Activated naive CD8-positive, alpha-beta T cell treated with anti-CD3 and anti-CD28 coated beads, Interleukin-2, amount 50 U/mL, for 24 hours (primary cell): ENCODE data around the gene RORB.
"Not testable (repeated sequence)": the region's sequence is repeated elsewhere in the genome, so short reads cannot be mapped to it uniquely, and the experiment has no call there.

ENCODE experiments used
- ATAC-seq: fragments of 150-1000 bp; cut with Tn5 transposase; one replicate; pipeline ENCODE4 v1.10.0; 2021
- DNase-seq: peaks from one replicate; pipeline ENCODE4 v3.0.0; 2021
- H3K27ac Mint-ChIP-seq: one replicate; pipeline ENCODE4 v1.8.0; 2021; ENCODE audit warnings: mild to moderate bottlenecking, mixed read lengths
- H3K27me3 Mint-ChIP-seq: one replicate; pipeline ENCODE4 v1.8.0; 2021; ENCODE audit warnings: mixed read lengths
- H3K36me3 Mint-ChIP-seq: one replicate; pipeline ENCODE4 v1.8.0; 2021; ENCODE audit warnings: low read depth, mixed read lengths
- H3K4me1 Mint-ChIP-seq: one replicate; pipeline ENCODE4 v1.8.0; 2021; ENCODE audit warnings: mixed read lengths
- H3K4me3 Mint-ChIP-seq: one replicate; pipeline ENCODE4 v1.8.0; 2021; ENCODE audit warnings: mild to moderate bottlenecking, moderate library complexity, mixed read lengths
- H3K9me3 Mint-ChIP-seq: one replicate; pipeline ENCODE4 v1.8.0; 2021; ENCODE audit warnings: mixed read lengths

The RORB gene

DNA sequence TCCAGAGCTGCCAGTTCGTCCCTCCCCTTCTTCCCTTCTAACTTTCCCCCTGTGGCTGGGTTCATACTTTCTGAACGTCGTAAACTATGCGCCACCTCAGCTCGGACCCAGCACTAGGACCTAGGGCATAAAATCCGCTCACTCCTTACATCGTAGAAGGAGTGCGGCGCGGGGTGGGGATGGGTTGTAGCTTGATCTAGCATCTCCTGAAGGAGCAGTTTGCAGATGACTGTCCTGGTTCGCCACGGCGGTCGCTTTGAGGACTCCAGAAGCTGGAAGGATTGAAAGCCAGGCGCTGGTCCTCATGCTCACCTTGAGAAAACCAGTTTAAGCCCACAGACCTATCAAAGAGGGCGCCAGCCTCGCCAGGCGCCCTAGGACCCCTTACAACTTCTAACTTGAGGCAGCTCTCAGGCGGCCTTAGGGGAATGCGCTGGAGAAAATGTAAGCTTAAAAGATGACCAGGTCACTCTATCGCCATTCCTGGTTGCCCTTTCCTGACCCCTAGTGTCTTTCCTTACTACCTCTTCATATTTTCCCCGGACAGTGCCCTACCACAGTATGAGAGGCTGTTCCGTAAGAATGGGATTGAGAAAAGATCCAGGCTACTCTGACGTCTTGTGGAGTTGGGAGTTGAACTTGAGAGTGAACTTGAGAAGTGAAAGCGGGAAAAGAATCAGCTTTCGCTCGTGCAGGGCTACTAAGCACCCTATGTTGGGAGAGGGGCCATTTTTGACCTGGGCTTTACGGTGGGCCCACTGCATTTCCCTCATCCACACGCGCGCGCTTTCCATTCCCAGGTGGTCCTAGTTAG is 2.8 kb downstream of the RORB start:
- H3K4me3 Mint-ChIP-seq = no peak overlapping the region
- peaks cover 27% of the 10 kb centered on the region for H3K4me1 Mint-ChIP-seq
- H3K27ac Mint-ChIP-seq = no peak overlapping the region
- DNase-seq = no peak
- peaks cover 49% of the 10 kb centered on the region for H3K27me3 Mint-ChIP-seq
- no peak for ATAC-seq
- H3K9me3 Mint-ChIP-seq = no peaks in the 10 kb centered on the region
- H3K36me3 Mint-ChIP-seq = no peaks in the 10 kb centered on the region

DNA sequence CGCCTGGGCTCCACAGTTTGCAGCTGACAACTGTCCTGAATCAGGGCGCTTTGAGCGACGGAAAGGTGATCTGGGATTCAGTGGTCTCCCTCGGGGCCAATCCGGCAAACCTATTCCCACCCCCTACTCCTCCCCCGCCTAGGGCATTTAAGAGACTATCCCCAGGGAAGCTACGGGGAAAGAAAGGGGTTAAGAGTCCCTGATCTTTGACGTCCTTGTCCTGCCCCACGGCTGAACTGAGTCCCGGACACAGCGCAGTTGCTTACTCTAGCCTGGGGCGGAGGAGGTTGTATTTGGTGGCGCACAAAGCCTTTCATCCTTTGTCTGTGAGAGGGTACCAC is 3.4 kb downstream of the RORB start:
- Mint-ChIP-seq H3K4me1 (peaks cover 27% of the 10 kb centered on the region), H3K27ac (no peak overlapping the region), H3K27me3 (peaks cover 49% of the 10 kb centered on the region), H3K9me3 (no peaks in the 10 kb centered on the region), H3K4me3 (no peak overlapping the region), H3K36me3 (no peaks in the 10 kb centered on the region)
- no peak for ATAC-seq
- DNase-seq = no peak

GRCh38 chr9:74501570-74501969 is 4.4 kb downstream of the RORB start:
- ATAC-seq = no peak
- Mint-ChIP-seq H3K4me1 (peaks cover 27% of the 10 kb centered on the region), H3K9me3 (no peaks in the 10 kb centered on the region), H3K4me3 (no peak overlapping the region), H3K36me3 (no peaks in the 10 kb centered on the region), H3K27me3 (peaks cover 44% of the 10 kb centered on the region), H3K27ac (no peak overlapping the region)
- DNase-seq = no peak

DNA sequence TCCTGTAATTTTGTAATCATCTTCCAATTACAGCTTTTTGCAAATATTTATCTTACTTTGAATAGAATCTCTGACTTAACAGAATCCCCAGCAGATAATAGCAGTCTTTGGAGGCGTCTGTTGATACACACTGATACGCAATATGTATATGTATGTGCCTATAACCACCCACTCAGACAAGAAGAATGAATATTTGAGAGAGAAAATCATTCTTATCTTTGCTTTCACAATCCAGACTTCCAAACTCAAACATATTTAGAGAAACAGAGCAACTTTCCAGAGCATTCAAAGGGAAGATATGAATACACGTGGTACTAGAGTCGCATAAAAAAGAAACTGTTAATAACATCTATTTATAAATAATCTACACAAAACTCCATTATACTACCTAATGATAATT is 6.1 kb downstream of the RORB start:
- Mint-ChIP-seq H3K4me1 (peaks cover 14% of the 10 kb centered on the region), H3K36me3 (no peaks in the 10 kb centered on the region), H3K27me3 (peaks cover 30% of the 10 kb centered on the region), H3K9me3 (no peaks in the 10 kb centered on the region), H3K4me3 (no peak overlapping the region), H3K27ac (no peak overlapping the region)
- no peak for ATAC-seq
- no peak for DNase-seq

- Mint-ChIP-seq H3K4me1 (peaks cover 13% of the 10 kb centered on the region), H3K27me3 (peaks cover 28% of the 10 kb centered on the region), H3K27ac (no peak overlapping the region), H3K9me3 (no peaks in the 10 kb centered on the region), H3K36me3 (no peaks in the 10 kb centered on the region), H3K4me3 (no peak overlapping the region)
- ATAC-seq = no peak
- no peak for DNase-seq
Observed at GRCh38 chr9:74503666-74504065, 6.5 kb downstream of the RORB start.

GRCh38 chr9:74511333-74511732 is 14.2 kb downstream of the RORB start:
- no peak overlapping the region for H3K4me3 Mint-ChIP-seq
- no peak for DNase-seq
- H3K4me1 Mint-ChIP-seq = no peaks in the 10 kb centered on the region

DNA sequence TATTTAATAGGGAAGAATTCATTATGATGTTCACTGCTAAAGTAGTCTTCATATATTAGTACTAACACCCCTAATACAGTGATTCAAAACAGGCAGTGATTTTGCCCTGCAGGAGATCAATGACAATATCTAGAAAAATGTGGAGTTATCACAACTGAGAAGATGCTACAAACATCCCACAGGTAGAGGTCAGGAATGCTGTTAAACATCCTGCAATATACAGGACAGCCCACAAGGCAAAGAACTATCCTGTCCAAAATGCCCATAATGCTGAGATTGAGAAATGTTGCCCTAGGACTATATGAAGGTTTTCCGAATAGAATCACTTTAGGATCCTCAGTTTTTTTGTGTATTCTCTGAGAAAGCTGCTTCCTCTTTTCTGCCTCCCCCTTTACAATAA is 15.3 kb downstream of the RORB start:
- Mint-ChIP-seq H3K36me3 (no peaks in the 10 kb centered on the region), H3K4me3 (no peak overlapping the region), H3K27ac (no peak overlapping the region), H3K4me1 (no peaks in the 10 kb centered on the region), H3K9me3 (no peaks in the 10 kb centered on the region), H3K27me3 (no peaks in the 10 kb centered on the region)
- DNase-seq (no peak), ATAC-seq (no peak)

More at GRCh38 chr9:74511333-74511732, 14.2 kb downstream of the RORB start:
- ATAC-seq = no peak
- H3K27me3 Mint-ChIP-seq = no peaks in the 10 kb centered on the region
- no peak overlapping the region for H3K27ac Mint-ChIP-seq
- H3K9me3 Mint-ChIP-seq = no peaks in the 10 kb centered on the region
- no peaks in the 10 kb centered on the region for H3K36me3 Mint-ChIP-seq

DNA sequence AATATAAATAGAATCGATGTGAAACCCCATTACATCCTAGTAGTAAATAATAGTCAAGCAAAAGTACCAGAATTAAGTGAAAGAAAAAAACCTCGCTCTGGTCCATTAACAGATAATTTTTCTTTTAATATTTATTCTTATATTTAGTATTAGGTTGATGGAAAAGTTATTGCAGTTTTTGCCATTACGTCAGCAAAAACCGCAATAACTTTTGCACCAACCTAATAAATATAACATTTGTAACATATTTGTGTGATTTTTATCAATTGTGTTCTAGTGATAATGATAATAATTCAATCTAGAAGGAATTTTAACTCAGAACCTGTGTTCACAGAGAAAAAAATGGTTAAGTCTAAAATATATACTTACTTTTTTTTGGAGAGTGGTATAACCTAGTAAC is 16.1 kb downstream of the RORB start:
- Mint-ChIP-seq H3K9me3 (no peaks in the 10 kb centered on the region), H3K27me3 (no peaks in the 10 kb centered on the region), H3K27ac (no peak overlapping the region), H3K4me3 (no peak overlapping the region), H3K36me3 (no peaks in the 10 kb centered on the region), H3K4me1 (no peaks in the 10 kb centered on the region)
- ATAC-seq = no peak
- DNase-seq = no peak

DNA sequence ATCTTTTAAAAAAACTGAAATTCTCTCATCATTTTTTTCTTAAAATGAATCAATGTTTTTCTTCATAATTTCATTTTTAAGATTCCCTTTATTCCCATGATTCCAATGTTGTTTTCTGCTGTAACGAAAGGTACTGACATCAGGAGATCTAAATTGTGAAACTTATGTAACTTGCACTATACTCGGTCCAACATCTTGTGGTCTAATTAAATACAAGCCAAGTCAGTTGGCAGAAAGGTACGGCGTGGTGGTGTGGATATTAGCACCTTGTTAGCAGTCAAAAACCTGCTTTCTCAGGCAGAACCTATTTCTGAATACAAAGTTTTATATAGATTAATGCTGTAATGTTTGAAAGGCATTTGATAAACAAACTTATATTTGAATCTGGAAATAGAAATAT is 20.1 kb downstream of the RORB start:
- DNase-seq (no peak), ATAC-seq (no peak)
- no peaks in the 10 kb centered on the region for H3K27me3 Mint-ChIP-seq
- no peaks in the 10 kb centered on the region for H3K4me1 Mint-ChIP-seq
- no peaks in the 10 kb centered on the region for H3K9me3 Mint-ChIP-seq
- no peaks in the 10 kb centered on the region for H3K36me3 Mint-ChIP-seq
- no peak overlapping the region for H3K27ac Mint-ChIP-seq
- no peak overlapping the region for H3K4me3 Mint-ChIP-seq

DNA sequence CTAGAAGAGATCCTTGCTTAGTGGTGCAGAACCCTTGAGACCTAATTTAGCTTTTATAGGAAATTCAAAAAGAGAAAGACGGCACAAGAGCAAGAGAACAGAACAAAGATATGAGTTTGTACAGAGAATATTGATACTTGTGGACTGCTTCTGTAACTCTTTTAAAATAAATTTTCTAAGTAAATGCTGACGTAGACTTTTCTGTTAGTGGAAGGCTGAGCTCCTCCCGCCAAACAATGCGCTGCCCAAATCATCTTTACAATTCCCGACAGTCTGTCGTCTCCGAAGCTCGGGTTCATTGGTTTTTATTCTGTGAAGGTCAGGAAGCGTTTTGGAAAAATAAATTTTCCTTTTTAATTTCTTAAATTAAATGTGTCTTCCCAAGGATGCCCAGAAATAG is 22.3 kb downstream of the RORB start:
- no peaks in the 10 kb centered on the region for H3K9me3 Mint-ChIP-seq
- no peaks in the 10 kb centered on the region for H3K36me3 Mint-ChIP-seq
- ATAC-seq (no peak), DNase-seq (no peak)
- H3K27me3 Mint-ChIP-seq = no peaks in the 10 kb centered on the region
- no peak overlapping the region for H3K27ac Mint-ChIP-seq
- no peak overlapping the region for H3K4me3 Mint-ChIP-seq
- no peaks in the 10 kb centered on the region for H3K4me1 Mint-ChIP-seq

DNA sequence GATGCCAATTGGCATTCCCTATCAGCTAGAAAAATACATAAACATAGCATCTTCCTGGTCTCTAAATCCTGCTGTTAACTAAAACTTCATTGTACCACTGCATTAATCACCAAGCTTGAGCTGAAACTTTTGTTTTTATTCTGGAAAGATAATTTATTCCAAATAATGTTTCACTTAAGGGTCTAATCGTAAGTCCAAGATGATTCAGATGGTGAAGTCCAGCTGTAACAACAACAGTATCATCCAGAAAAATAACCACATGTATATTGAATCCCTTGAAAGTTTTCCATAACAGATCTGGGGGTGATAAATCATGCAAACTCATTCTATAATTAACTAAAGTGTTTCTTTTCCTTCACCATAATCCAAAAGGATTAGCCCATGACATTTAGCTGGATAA is 23.9 kb downstream of the RORB start:
- H3K4me1 Mint-ChIP-seq = no peaks in the 10 kb centered on the region
- H3K36me3 Mint-ChIP-seq = no peaks in the 10 kb centered on the region
- no peak overlapping the region for H3K27ac Mint-ChIP-seq
- no peaks in the 10 kb centered on the region for H3K27me3 Mint-ChIP-seq
- H3K9me3 Mint-ChIP-seq = no peaks in the 10 kb centered on the region
- no peak for ATAC-seq
- no peak overlapping the region for H3K4me3 Mint-ChIP-seq
- DNase-seq = no peak

DNA sequence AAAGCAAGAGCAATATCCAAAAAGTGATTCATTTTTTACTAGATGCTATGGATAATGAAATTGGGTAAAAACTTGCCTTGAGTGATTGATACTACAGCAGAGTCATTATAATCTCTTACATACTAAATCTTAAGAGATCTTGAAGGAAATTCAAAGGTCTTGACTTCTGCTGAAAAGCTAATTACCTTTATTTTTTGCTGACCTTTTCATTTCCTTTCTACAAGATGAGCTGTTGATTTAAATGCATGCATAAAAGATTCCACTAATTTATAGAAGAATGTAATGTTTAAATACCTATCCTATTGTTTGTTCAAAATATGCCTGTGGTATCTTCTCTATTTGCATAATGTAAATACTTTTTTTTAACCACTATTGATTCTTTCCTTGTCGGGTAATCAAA is 27.2 kb downstream of the RORB start:
- Mint-ChIP-seq H3K4me3 (no peak overlapping the region), H3K27ac (no peak overlapping the region), H3K4me1 (no peaks in the 10 kb centered on the region), H3K27me3 (peaks cover 2% of the 10 kb centered on the region), H3K36me3 (no peaks in the 10 kb centered on the region), H3K9me3 (no peaks in the 10 kb centered on the region)
- DNase-seq (no peak), ATAC-seq (no peak)

DNA sequence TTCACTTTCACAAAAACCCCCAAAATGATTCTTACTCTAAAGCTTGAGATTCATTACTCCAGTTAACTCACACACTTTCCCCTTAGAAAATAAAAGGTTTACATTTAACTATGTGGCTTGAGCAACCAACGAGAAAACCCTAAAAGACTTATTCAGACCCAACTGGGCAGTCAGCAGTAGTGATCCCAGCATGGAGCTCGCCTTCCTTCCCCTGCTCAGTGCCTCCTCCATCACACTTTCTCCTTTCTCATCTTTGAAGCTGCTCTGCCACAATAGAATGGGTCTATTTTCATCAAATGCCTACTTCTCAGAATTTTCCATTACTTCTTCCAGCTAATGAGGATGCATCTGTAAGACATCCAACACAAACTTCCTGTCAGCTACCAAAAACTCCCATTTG is 29.1 kb downstream of the RORB start:
- H3K4me1 Mint-ChIP-seq = no peaks in the 10 kb centered on the region
- H3K9me3 Mint-ChIP-seq = no peaks in the 10 kb centered on the region
- no peak overlapping the region for H3K27ac Mint-ChIP-seq
- peaks cover 2% of the 10 kb centered on the region for H3K27me3 Mint-ChIP-seq
- DNase-seq = no peak
- no peak overlapping the region for H3K4me3 Mint-ChIP-seq
- no peaks in the 10 kb centered on the region for H3K36me3 Mint-ChIP-seq
- no peak for ATAC-seq

- H3K9me3 Mint-ChIP-seq = no peaks in the 10 kb centered on the region
- no peaks in the 10 kb centered on the region for H3K4me1 Mint-ChIP-seq
- H3K27ac Mint-ChIP-seq = no peak overlapping the region
- no peak overlapping the region for H3K4me3 Mint-ChIP-seq
- peaks cover 2% of the 10 kb centered on the region for H3K27me3 Mint-ChIP-seq
- no peaks in the 10 kb centered on the region for H3K36me3 Mint-ChIP-seq
- DNase-seq (no peak), ATAC-seq (no peak)
Observed at GRCh38 chr9:74527718-74528117, 30.6 kb downstream of the RORB start.

DNA sequence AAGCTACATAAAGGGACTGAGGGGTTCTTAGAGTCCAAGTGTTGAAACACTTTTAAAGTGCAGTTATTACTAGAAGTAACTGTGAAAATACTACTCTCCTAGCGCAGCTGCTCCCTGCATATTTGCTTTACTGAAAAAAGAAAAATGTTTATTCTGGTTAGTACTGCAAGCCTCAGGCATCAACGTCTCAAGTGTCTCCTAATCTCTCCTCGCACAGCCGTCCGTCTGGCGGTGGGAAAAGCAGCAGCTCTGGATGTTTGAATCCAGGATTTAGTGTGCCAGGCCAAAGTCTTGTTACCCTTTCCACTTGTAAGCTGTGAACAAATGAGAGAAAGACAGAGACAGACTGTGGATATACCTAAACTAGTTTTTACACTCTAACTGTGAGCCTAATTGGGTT is 31.1 kb downstream of the RORB start:
- no peak for ATAC-seq
- Mint-ChIP-seq H3K9me3 (no peaks in the 10 kb centered on the region), H3K4me1 (no peaks in the 10 kb centered on the region), H3K36me3 (no peaks in the 10 kb centered on the region), H3K4me3 (no peak overlapping the region), H3K27ac (no peak overlapping the region), H3K27me3 (peaks cover 2% of the 10 kb centered on the region)
- no peak for DNase-seq

GRCh38 chr9:74530458-74530857 is 33.3 kb downstream of the RORB start:
- H3K36me3 Mint-ChIP-seq, DNase-seq, H3K27me3 Mint-ChIP-seq, H3K27ac Mint-ChIP-seq, ATAC-seq, H3K4me1 Mint-ChIP-seq, H3K4me3 Mint-ChIP-seq, H3K9me3 Mint-ChIP-seq: not testable (repeated sequence)
